Effector memory CD8-positive, alpha-beta T cell (primary cell): ENCODE results near the gene SPIB.

Source experiments
- ATAC-seq: fragments of 150-1000 bp; cut with Tn5 transposase; replicated peaks from 2 replicates; pipeline ENCODE4 v1.10.0; 2021; ENCODE audit warnings: mild to moderate bottlenecking, moderate library complexity
- DNase-seq, 3 experiments: peaks; one replicate each; pipeline ENCODE4 v3.0.0; 2021
- H3K27ac Mint-ChIP-seq, 2 donors: one replicate each; pipeline ENCODE4 v1.8.0; 2022; ENCODE audit warnings: mild to moderate bottlenecking in 2 of 2, mixed read lengths in 2 of 2, moderate library complexity in 2 of 2
- H3K27me3 Mint-ChIP-seq, 2 donors: one replicate each; pipeline ENCODE4 v1.8.0; 2022; ENCODE audit warnings: mixed read lengths in 2 of 2
- H3K36me3 Mint-ChIP-seq: one replicate; pipeline ENCODE4 v1.8.0; 2022; ENCODE audit warnings: mild to moderate bottlenecking, moderate library complexity, mixed read lengths; ENCODE audit not compliant: insufficient read depth
- H3K4me1 Mint-ChIP-seq, 2 donors: one replicate each; pipeline ENCODE4 v1.8.0; 2022; ENCODE audit warnings: low read depth in 2 of 2, mixed read lengths in 2 of 2
- H3K4me3 Mint-ChIP-seq, 2 donors: one replicate each; pipeline ENCODE4 v1.8.0; 2022; ENCODE audit warnings: mild to moderate bottlenecking in 2 of 2, mixed read lengths in 2 of 2, moderate library complexity in 2 of 2
- H3K9me3 Mint-ChIP-seq, 2 donors: one replicate each; pipeline ENCODE4 v1.8.0; 2022; ENCODE audit warnings: mixed read lengths in 2 of 2
- total RNA-seq, 9 experiments: gene quantifications; one replicate each; lab custom pipeline; 2026; lab: John Stamatoyannopoulos, UW

Gene SPIB
- 0 to 0.07 (median 0) reads per million in 9 experiments for total RNA-seq

GRCh38 chr19:50418176-50419021 lies at the start of gene SPIB:
Gene SPIB (plus strand): TSS chr19:50418938. CDS start chr19:50418963, 25 bp downstream.
- Mint-ChIP-seq H3K9me3 (no peaks in the 10 kb centered on the region), H3K27me3 (peaks cover 44 to 52% of the 10 kb centered on the region in 2 donors), H3K27ac (peak within 1 kb of the TSS in 1 of 2 donors; percentile 3), H3K36me3 (peaks cover 3% of the 10 kb centered on the region), H3K4me3 (peak within 1 kb of the TSS in 1 of 2 donors; percentile 6), H3K4me1 (peaks cover 6 to 13% of the 10 kb centered on the region in 2 donors)
- ATAC-seq, result no peak
- DNase-seq, result no peak

DNA sequence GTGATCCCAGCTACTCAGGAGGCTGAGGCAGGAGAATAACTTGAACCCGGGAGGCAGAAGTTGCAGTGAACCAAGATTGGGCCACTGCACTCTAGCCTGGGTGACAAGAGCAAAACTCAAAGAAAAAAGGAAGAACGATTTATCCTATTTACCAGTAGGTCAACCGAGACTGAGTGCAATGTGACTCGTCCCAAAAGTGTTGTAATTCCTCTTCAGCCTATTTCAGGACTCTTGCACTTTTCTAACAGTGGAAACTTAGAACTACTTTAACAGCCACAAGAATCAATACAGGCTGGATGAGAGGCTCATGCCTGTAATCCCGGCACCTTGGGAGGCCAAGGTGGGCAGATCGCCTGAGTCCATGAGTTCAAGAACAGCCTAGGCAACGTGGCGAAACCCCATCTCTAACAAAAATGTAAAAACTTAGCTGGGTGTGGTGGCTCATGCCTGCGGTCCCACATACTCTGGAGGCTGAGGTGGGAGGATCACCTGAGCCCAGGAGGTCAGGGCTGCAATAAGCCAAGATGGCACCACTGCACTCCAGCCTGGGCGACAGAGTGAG lies 46.7 kb upstream of the SPIB start:
- ATAC-seq (no peak), DNase-seq (no peak)
- H3K9me3 Mint-ChIP-seq, result no peaks in the 10 kb centered on the region
- H3K4me3 Mint-ChIP-seq, result no peak overlapping the region
- no peak overlapping the region for H3K27ac Mint-ChIP-seq
- peaks cover 8 to 20% of the 10 kb centered on the region in 2 donors for H3K4me1 Mint-ChIP-seq
- no peaks in the 10 kb centered on the region for H3K27me3 Mint-ChIP-seq
- H3K36me3 Mint-ChIP-seq, result peaks cover 9% of the 10 kb centered on the region

DNA sequence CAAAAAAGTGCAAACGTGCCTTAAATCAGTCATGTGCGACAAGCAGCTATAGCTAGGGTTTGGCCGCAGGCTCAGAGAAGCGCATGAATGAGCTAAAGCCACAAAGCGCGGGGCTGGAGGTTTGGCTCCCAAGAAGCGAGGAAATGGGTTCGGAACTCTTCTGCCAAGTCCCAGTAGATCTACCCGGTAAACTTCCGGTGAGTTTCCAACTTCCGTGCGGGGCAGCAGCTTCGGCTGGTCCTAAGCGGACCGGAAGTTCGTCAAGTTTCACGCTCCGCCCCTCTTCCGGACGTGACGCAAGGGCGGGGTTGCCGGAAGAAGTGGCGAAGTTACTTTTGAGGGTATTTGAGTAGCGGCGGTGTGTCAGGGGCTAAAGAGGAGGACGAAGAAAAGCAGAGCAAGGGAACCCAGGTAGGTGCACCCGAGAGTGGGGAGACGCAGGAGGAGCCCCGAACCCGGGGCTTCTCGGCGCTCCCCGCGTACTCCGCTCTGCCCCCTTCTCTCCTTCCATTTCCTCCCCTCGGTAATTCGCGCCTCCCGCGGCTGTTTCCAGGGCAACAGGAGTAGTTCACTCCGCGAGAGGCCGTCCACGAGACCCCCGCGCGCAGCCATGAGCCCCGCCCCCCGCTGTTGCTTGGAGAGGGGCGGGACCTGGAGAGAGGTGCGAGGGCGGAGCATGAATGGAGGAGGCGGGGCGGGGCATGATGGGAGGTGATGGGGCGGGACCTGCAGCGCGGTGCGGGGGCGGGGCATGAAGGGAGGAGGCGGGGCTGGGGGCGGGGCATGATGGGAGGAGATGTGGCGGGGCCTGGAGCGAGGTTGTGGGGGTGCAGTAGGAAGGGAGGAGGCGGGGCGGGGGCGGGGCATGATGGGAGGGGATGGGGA lies 42.3 kb upstream of the SPIB start, which contains the start of gene NR1H2:
Gene NR1H2 (plus strand): TSS at position 292 of the 885 bp plus-strand sequence. CDS start 1,149 bp downstream, outside the sequence.
- H3K4me1 Mint-ChIP-seq, result peaks cover 17 to 26% of the 10 kb centered on the region in 2 donors
- DNase-seq (peak; percentile 95 to 97 (median 96)), ATAC-seq (peak; percentile 86)
- H3K27ac Mint-ChIP-seq, result peak within 1 kb of the TSS; percentile 99
- peaks cover 44% of the 10 kb centered on the region for H3K36me3 Mint-ChIP-seq
- peak within 1 kb of the TSS; percentile 94 to 98 for H3K4me3 Mint-ChIP-seq
- H3K27me3 Mint-ChIP-seq, result no peaks in the 10 kb centered on the region
- H3K9me3 Mint-ChIP-seq, result no peaks in the 10 kb centered on the region

DNA sequence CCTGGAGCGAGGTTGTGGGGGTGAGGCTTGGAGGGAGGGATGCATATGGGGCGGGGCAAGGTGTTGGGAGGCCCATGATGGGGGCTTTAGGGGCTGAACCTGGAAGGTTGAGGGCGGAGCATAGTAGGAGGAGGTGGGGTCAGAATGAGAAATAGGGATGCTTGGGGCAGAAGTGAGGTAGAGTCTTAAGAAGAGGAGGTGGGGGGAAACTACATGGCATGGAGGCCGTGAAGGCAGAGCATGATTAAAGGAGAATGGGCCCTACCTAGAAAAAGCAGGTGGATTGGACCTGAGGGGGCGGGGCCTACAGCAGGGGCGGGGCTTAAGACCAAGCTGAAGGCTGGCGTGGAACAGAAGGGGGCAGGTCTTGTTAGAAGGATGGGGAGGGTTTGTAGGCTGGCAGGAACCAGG lies 41.7 kb upstream of the SPIB start:
- Mint-ChIP-seq H3K4me3 (peak overlapping the region; percentile 94 to 98), H3K27me3 (no peaks in the 10 kb centered on the region), H3K9me3 (no peaks in the 10 kb centered on the region), H3K4me1 (peaks cover 17 to 27% of the 10 kb centered on the region in 2 donors), H3K27ac (peak overlapping the region; percentile 99), H3K36me3 (peaks cover 50% of the 10 kb centered on the region)
- ATAC-seq, result peak; percentile 13
- peak in 2 of 3 experiments; percentile 49 for DNase-seq

DNA sequence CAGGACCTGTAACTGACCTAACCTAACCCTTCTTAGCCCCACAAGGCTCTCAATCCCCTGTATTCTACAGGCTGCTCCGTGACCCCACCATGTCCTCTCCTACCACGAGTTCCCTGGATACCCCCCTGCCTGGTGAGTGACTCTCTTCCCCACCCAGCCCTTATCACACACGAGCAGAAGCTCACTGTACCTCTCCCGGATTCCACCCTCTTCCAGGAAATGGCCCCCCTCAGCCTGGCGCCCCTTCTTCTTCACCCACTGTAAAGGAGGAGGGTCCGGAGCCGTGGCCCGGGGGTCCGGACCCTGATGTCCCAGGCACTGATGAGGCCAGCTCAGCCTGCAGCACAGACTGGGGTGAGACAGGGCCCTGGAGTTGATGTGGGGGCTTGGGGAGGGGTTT lies 41.2 kb upstream of the SPIB start:
- Mint-ChIP-seq H3K9me3 (no peaks in the 10 kb centered on the region), H3K4me3 (peak overlapping the region; percentile 94 to 98), H3K4me1 (peaks cover 17 to 27% of the 10 kb centered on the region in 2 donors), H3K27ac (peak overlapping the region; percentile 99), H3K27me3 (no peaks in the 10 kb centered on the region), H3K36me3 (peaks cover 53% of the 10 kb centered on the region)
- no peak for DNase-seq
- ATAC-seq, result no peak

GRCh38 chr19:50378169-50378862 lies 40.4 kb upstream of the SPIB start:
- H3K36me3 Mint-ChIP-seq, result peaks cover 61% of the 10 kb centered on the region
- DNase-seq (no peak), ATAC-seq (no peak)
- no peaks in the 10 kb centered on the region for H3K9me3 Mint-ChIP-seq
- H3K27ac Mint-ChIP-seq, result peak overlapping the region; percentile 64 to 99
- no peaks in the 10 kb centered on the region for H3K27me3 Mint-ChIP-seq
- peaks cover 21 to 29% of the 10 kb centered on the region in 2 donors for H3K4me1 Mint-ChIP-seq
- H3K4me3 Mint-ChIP-seq, result peak overlapping the region in 1 of 2 donors; percentile 98

GRCh38 chr19:50378863-50379236 lies 39.9 kb upstream of the SPIB start:
- no peaks in the 10 kb centered on the region for H3K27me3 Mint-ChIP-seq
- ATAC-seq, result no peak
- H3K9me3 Mint-ChIP-seq, result no peaks in the 10 kb centered on the region
- H3K27ac Mint-ChIP-seq, result peak overlapping the region in 1 of 2 donors; percentile 94
- peaks cover 26 to 35% of the 10 kb centered on the region in 2 donors for H3K4me1 Mint-ChIP-seq
- peaks cover 67% of the 10 kb centered on the region for H3K36me3 Mint-ChIP-seq
- peak overlapping the region in 1 of 2 donors; percentile 13 for H3K4me3 Mint-ChIP-seq
- DNase-seq, result no peak

GRCh38 chr19:50379602-50380001 lies 39.1 kb upstream of the SPIB start:
- peaks cover 74% of the 10 kb centered on the region for H3K36me3 Mint-ChIP-seq
- H3K4me1 Mint-ChIP-seq, result peaks cover 32 to 42% of the 10 kb centered on the region in 2 donors
- DNase-seq (no peak), ATAC-seq (no peak)
- H3K27me3 Mint-ChIP-seq, result no peaks in the 10 kb centered on the region
- no peaks in the 10 kb centered on the region for H3K9me3 Mint-ChIP-seq
- peak overlapping the region in 1 of 2 donors; percentile 94 for H3K27ac Mint-ChIP-seq
- no peak overlapping the region for H3K4me3 Mint-ChIP-seq

- no peaks in the 10 kb centered on the region for H3K9me3 Mint-ChIP-seq
- no peak for DNase-seq
- peak overlapping the region in 1 of 2 donors; percentile 94 for H3K27ac Mint-ChIP-seq
- no peaks in the 10 kb centered on the region for H3K27me3 Mint-ChIP-seq
- peaks cover 76% of the 10 kb centered on the region for H3K36me3 Mint-ChIP-seq
- H3K4me1 Mint-ChIP-seq, result peaks cover 38 to 48% of the 10 kb centered on the region in 2 donors
- H3K4me3 Mint-ChIP-seq, result no peak overlapping the region
- ATAC-seq, result no peak
These were observed 38.6 kb upstream of the SPIB start for GRCh38 chr19:50380137-50380536.

DNA sequence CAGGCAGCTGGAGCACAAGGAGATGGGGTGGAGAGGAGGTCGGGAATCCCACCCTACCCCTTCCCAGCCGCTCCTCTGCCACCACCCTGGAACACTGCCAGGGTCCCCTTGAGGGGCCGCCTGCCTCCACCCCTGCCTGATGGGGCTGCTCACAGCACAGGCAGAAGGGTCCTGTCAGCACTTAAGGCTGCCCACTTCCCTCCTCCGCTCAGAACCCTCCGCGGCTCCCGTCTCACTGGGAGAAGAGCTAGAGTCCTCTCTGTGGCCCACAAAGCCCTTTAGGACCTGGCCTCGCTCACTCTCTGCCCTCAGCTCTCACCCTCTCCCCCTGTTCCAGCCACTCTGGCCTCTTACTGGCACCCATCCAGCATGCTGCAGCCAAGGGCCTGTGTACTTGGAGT lies 38.0 kb upstream of the SPIB start:
- Mint-ChIP-seq H3K4me3 (no peak overlapping the region), H3K27me3 (no peaks in the 10 kb centered on the region), H3K36me3 (peaks cover 76% of the 10 kb centered on the region), H3K27ac (peak overlapping the region in 1 of 2 donors; percentile 94), H3K4me1 (peaks cover 39 to 49% of the 10 kb centered on the region in 2 donors), H3K9me3 (no peaks in the 10 kb centered on the region)
- no peak for DNase-seq
- no peak for ATAC-seq

- H3K36me3 Mint-ChIP-seq, result peaks cover 65% of the 10 kb centered on the region
- DNase-seq (no peak), ATAC-seq (no peak)
- no peaks in the 10 kb centered on the region for H3K9me3 Mint-ChIP-seq
- H3K4me1 Mint-ChIP-seq, result peaks cover 37 to 39% of the 10 kb centered on the region in 2 donors
- H3K4me3 Mint-ChIP-seq, result peak overlapping the region in 1 of 2 donors; percentile 95
- H3K27me3 Mint-ChIP-seq, result no peaks in the 10 kb centered on the region
- H3K27ac Mint-ChIP-seq, result peak overlapping the region in 1 of 2 donors; percentile 94
These were observed 36.6 kb upstream of the SPIB start for GRCh38 chr19:50381881-50382729.
